H9 (cell line): ENCODE data around the gene ABHD3. TPM values are rescaled to one million over a fixed set of nuclear protein-coding genes. Genes with fewer than 3 reads are reported as not detected.

Source experiments
- DNase-seq: peaks from one replicate; pipeline ENCODE4 v3.0.0-alpha.2; 2017
- H2AFZ ChIP-seq: one replicate; pipeline ENCODE4 v1.6.1; 2013; ENCODE audit warnings: mild to moderate bottlenecking, low read length, control low read depth, moderate library complexity
- H2AK5ac ChIP-seq: 2 replicates; pipeline ENCODE4 v1.6.1; 2013; ENCODE audit warnings: low read length, control low read depth, mixed read lengths; ENCODE audit not compliant: insufficient read length
- H2BK120ac ChIP-seq: one replicate; pipeline ENCODE4 v1.6.1; 2013; ENCODE audit warnings: low read depth, mild to moderate bottlenecking, low read length, control low read depth, inconsistent platforms; ENCODE audit not compliant: poor library complexity, severe bottlenecking
- H2BK12ac ChIP-seq: 2 replicates; pipeline ENCODE4 v1.6.1; 2013; ENCODE audit warnings: low read length, control low read depth, mixed read lengths, low read depth; ENCODE audit not compliant: insufficient read length
- H2BK15ac ChIP-seq: 2 replicates; pipeline ENCODE4 v1.6.1; 2013; ENCODE audit warnings: low read depth, low read length, control low read depth
- H2BK20ac ChIP-seq: one replicate; pipeline ENCODE4 v1.6.1; 2013; ENCODE audit warnings: low read depth, mild to moderate bottlenecking, low read length, control low read depth, inconsistent platforms; ENCODE audit not compliant: poor library complexity, severe bottlenecking
- H2BK5ac ChIP-seq: 2 replicates; pipeline ENCODE4 v1.6.1; 2013; ENCODE audit warnings: low read length, control low read depth, mixed read lengths; ENCODE audit not compliant: insufficient read length
- H3K14ac ChIP-seq: 2 replicates; pipeline ENCODE4 v1.6.1; 2013; ENCODE audit warnings: low read length, control low read depth; ENCODE audit not compliant: insufficient read depth
- H3K18ac ChIP-seq: 2 replicates; pipeline ENCODE4 v1.6.1; 2013; ENCODE audit warnings: low read depth, mild to moderate bottlenecking, mixed read lengths, low read length, control low read depth; ENCODE audit not compliant: insufficient read length
- H3K23ac ChIP-seq: 2 replicates; pipeline ENCODE4 v1.6.1; 2013; ENCODE audit warnings: low read length, control low read depth, mixed read lengths, low read depth; ENCODE audit not compliant: insufficient read length
- H3K23me2 ChIP-seq: 2 replicates; pipeline ENCODE4 v1.6.1; 2013; ENCODE audit warnings: low read depth, mild to moderate bottlenecking, mixed read lengths, low read length, control low read depth; ENCODE audit not compliant: insufficient read length, poor library complexity, severe bottlenecking
- H3K27ac ChIP-seq: 2 replicates; pipeline ENCODE4 v1.5.1; 2013; ENCODE audit warnings: low read length, control low read depth, mixed read lengths, low read depth; ENCODE audit not compliant: insufficient read length
- H3K27me3 ChIP-seq: 2 replicates; pipeline ENCODE4 v1.6.1; 2013; ENCODE audit warnings: low read length, control low read depth, inconsistent platforms; ENCODE audit not compliant: insufficient read depth
- H3K4ac ChIP-seq: 2 replicates; pipeline ENCODE4 v1.6.1; 2013; ENCODE audit warnings: low read depth, mild to moderate bottlenecking, control low read depth, inconsistent platforms, low read length, moderate library complexity
- H3K4me1 ChIP-seq: 2 replicates; pipeline ENCODE4 v1.6.1; 2013; ENCODE audit warnings: low read length, control low read depth, inconsistent platforms; ENCODE audit not compliant: insufficient read depth
- H3K4me2 ChIP-seq: 2 replicates; pipeline ENCODE4 v1.6.1; 2013; ENCODE audit warnings: low read length, control low read depth, mixed read lengths; ENCODE audit not compliant: insufficient read length, insufficient read depth
- H3K56ac ChIP-seq: 2 replicates; pipeline ENCODE4 v1.6.1; 2013; ENCODE audit warnings: low read depth, mild to moderate bottlenecking, mixed read lengths, low read length, control low read depth; ENCODE audit not compliant: insufficient read length
- H3K79me1 ChIP-seq: 2 replicates; pipeline ENCODE4 v1.6.1; 2013; ENCODE audit warnings: low read depth, mild to moderate bottlenecking, moderate library complexity, low read length, control low read depth, inconsistent platforms; ENCODE audit not compliant: insufficient read depth, poor library complexity, severe bottlenecking
- H3K79me2 ChIP-seq: 2 replicates; pipeline ENCODE4 v1.6.1; 2013; ENCODE audit warnings: low read length, control low read depth, inconsistent platforms; ENCODE audit not compliant: insufficient read depth
- H3K9ac ChIP-seq: 2 replicates; pipeline ENCODE4 v1.6.1; 2013; ENCODE audit warnings: low read length, control low read depth, mixed read lengths; ENCODE audit not compliant: insufficient read length; ENCODE audit errors: extremely low read depth
- H3K9me3 ChIP-seq: one replicate; pipeline ENCODE4 v1.6.1; 2013; ENCODE audit warnings: low read depth, low read length, inconsistent platforms; ENCODE audit not compliant: control insufficient read depth
- H3T11ph ChIP-seq: one replicate; pipeline ENCODE4 v1.6.1; 2013; ENCODE audit warnings: mild to moderate bottlenecking, low read length, control low read depth, inconsistent platforms
- H4K20me1 ChIP-seq: one replicate; pipeline ENCODE4 v1.6.1; 2013; ENCODE audit not compliant: control insufficient read depth, insufficient read length, insufficient read depth
- H4K5ac ChIP-seq: 2 replicates; pipeline ENCODE4 v1.6.1; 2013; ENCODE audit warnings: low read depth, mild to moderate bottlenecking, mixed read lengths, low read length, control low read depth; ENCODE audit not compliant: insufficient read length
- H4K8ac ChIP-seq: replicated peaks from 2 replicates; pipeline ENCODE4 v1.6.1; 2013; ENCODE audit warnings: low read length, control low read depth, mixed read lengths, low read depth; ENCODE audit not compliant: insufficient read length
- H4K91ac ChIP-seq: 2 replicates; pipeline ENCODE4 v1.6.1; 2013; ENCODE audit warnings: low read depth, mild to moderate bottlenecking, moderate library complexity, mixed read lengths, low read length, control low read depth; ENCODE audit not compliant: insufficient read length
- H3K27ac Mint-ChIP-seq, 3 experiments: 2 replicates in 2 of 3; 3 replicates in 1 of 3; pipeline ENCODE4 v1.8.0; 2020 to 2021; ENCODE audit warnings: mixed read lengths in 3 of 3, mild to moderate bottlenecking in 1 of 3, moderate library complexity in 1 of 3
- H3K27me3 Mint-ChIP-seq: 2 replicates; pipeline ENCODE4 v1.8.0; 2021; ENCODE audit warnings: low read depth, mild to moderate bottlenecking, moderate library complexity, mixed read lengths
- H3K36me3 Mint-ChIP-seq, 3 experiments: 2 replicates in 2 of 3; 3 replicates in 1 of 3; pipeline ENCODE4 v1.8.0; 2020 to 2021; ENCODE audit warnings: low read depth in 3 of 3, mixed read lengths in 3 of 3; ENCODE audit not compliant: insufficient read depth in 1 of 3
- H3K4me1 Mint-ChIP-seq, 2 experiments: 2 replicates each; pipeline ENCODE4 v1.8.0; 2020; ENCODE audit warnings: mixed read lengths in 2 of 2
- H3K4me3 Mint-ChIP-seq, 2 experiments: 2 replicates in 1 of 2; 3 replicates in 1 of 2; pipeline ENCODE4 v1.8.0; 2020 to 2021; ENCODE audit warnings: mild to moderate bottlenecking in 2 of 2, mixed read lengths in 2 of 2, moderate library complexity in 1 of 2
- H3K9me3 Mint-ChIP-seq, 2 experiments: 2 replicates in 1 of 2; 3 replicates in 1 of 2; pipeline ENCODE4 v1.8.0; 2020; ENCODE audit warnings: mild to moderate bottlenecking in 2 of 2, mixed read lengths in 2 of 2, moderate library complexity in 1 of 2
- WGBS: extraction: QIAGEN DNeasy Blood & Tissue Kit; methylation state at CpG from one replicate; pipeline ENCODE4 v1.1.7; 2013; ENCODE audit warnings: missing lambda C conversion rate, low lambda C conversion rate, mixed read lengths; ENCODE audit not compliant: insufficient read length; ENCODE audit errors: extremely low coverage; 5-methylcytosine and 5-hydroxymethylcytosine counted together
- total RNA-seq: library from RNA; stranded (reverse); gene quantifications from 2 replicates; pipeline ENCODE4 v1.2.1, GENCODE V29; 2021
- TF ChIP-seq, protein P1 (sequence below): fragments of 200-600 bp; sonication (generic); conservative IDR thresholded peaks from 3 replicates; pipeline ENCODE4 v1.8.0; 2021; ENCODE audit warnings: antibody characterized with exemption, mild to moderate bottlenecking

The ABHD3 gene
- total RNA-seq, 1 experiment from 2014 or later = 12.0 TPM

DNA sequence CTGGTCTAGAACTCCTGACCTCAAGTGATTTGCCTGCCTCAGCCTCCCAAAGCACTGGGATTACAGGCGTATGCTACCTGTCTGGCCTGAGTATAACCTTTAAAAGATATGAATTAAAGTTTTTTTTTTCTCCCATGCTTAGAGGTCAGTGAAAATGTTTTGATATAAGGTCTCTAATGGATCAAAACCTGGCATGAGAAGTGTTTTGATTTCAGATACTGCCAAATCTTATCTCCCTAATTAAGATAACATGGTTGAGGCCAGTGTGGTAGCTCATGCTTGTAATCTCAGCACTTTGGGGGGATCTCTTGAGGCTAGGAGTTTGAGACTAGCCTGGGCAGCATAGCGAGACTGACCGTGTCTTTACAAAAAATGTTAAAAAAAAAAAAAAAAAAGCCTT is 51.2 kb downstream of the ABHD3 start:
- no peak overlapping the region for H2BK12ac ChIP-seq
- no peak overlapping the region for H3K4ac ChIP-seq
- no peak overlapping the region for H3K4me2 ChIP-seq
- H3K14ac ChIP-seq = no peak overlapping the region
- no peak overlapping the region for H3K27ac ChIP-seq
- no peaks in the 10 kb centered on the region for H3K4me1 ChIP-seq
- no CpG with 5 or more reads among the region's 3 CpGs for WGBS
- Mint-ChIP-seq H3K27me3 (no peaks in the 10 kb centered on the region), H3K27ac (no peak overlapping the region), H3K36me3 (peaks cover 3 to 7% (median 6%) of the 10 kb centered on the region in 3 experiments; a peak in 6 of 7 replicates), H3K4me3 (no peak overlapping the region), H3K4me1 (no peaks in the 10 kb centered on the region), H3K9me3 (peaks cover 0 to 4% of the 10 kb centered on the region in 2 experiments; a peak in 1 of 5 replicates)
- H2BK5ac ChIP-seq = no peak overlapping the region
- H4K8ac ChIP-seq = no peak overlapping the region
- H3K9ac ChIP-seq = no peak overlapping the region
- H2BK120ac ChIP-seq = no peak overlapping the region
- no peaks in the 10 kb centered on the region for H3K79me1 ChIP-seq
- TF ChIP-seq, protein P1, sequence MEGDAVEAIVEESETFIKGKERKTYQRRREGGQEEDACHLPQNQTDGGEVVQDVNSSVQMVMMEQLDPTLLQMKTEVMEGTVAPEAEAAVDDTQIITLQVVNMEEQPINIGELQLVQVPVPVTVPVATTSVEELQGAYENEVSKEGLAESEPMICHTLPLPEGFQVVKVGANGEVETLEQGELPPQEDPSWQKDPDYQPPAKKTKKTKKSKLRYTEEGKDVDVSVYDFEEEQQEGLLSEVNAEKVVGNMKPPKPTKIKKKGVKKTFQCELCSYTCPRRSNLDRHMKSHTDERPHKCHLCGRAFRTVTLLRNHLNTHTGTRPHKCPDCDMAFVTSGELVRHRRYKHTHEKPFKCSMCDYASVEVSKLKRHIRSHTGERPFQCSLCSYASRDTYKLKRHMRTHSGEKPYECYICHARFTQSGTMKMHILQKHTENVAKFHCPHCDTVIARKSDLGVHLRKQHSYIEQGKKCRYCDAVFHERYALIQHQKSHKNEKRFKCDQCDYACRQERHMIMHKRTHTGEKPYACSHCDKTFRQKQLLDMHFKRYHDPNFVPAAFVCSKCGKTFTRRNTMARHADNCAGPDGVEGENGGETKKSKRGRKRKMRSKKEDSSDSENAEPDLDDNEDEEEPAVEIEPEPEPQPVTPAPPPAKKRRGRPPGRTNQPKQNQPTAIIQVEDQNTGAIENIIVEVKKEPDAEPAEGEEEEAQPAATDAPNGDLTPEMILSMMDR = no peak
- H3T11ph ChIP-seq = no peak overlapping the region
- no peak overlapping the region for H3K18ac ChIP-seq
- no peak overlapping the region for H2BK20ac ChIP-seq
- no peak overlapping the region for H2AFZ ChIP-seq
- no peak for DNase-seq
- H3K79me2 ChIP-seq = no peaks in the 10 kb centered on the region
- H3K23ac ChIP-seq = no peak overlapping the region
- H3K9me3 ChIP-seq = no peaks in the 10 kb centered on the region
- H2AK5ac ChIP-seq = no peak overlapping the region
- H2BK15ac ChIP-seq = no peak overlapping the region
- H3K23me2 ChIP-seq = no peaks in the 10 kb centered on the region
- H3K27me3 ChIP-seq = no peaks in the 10 kb centered on the region
- H4K20me1 ChIP-seq = no peaks in the 10 kb centered on the region
- no peak overlapping the region for H4K91ac ChIP-seq
- no peak overlapping the region for H3K56ac ChIP-seq
- no peak overlapping the region for H4K5ac ChIP-seq
